Measurements from ENCODE around the gene FAT1.

DNA sequence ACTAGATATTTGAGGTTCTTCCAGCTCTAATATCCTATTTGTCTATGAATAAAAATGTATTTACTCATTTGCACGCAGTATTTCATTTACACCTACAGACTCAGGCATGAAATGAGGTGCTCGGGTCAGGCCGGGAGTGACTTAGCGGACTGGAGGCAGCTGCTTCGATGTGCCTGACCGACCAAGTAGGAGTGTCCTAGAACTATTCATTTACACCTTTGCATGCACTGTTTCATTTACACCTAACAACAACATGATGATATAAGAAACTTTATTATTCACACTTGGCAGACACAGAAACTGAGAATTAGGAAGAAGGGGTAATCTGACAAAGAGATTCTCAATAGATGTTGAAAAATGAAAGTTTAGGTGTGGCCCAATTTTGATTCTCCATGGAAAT is 28.7 kb upstream of the FAT1 start:
- TF ChIP-seq, protein P1, sequence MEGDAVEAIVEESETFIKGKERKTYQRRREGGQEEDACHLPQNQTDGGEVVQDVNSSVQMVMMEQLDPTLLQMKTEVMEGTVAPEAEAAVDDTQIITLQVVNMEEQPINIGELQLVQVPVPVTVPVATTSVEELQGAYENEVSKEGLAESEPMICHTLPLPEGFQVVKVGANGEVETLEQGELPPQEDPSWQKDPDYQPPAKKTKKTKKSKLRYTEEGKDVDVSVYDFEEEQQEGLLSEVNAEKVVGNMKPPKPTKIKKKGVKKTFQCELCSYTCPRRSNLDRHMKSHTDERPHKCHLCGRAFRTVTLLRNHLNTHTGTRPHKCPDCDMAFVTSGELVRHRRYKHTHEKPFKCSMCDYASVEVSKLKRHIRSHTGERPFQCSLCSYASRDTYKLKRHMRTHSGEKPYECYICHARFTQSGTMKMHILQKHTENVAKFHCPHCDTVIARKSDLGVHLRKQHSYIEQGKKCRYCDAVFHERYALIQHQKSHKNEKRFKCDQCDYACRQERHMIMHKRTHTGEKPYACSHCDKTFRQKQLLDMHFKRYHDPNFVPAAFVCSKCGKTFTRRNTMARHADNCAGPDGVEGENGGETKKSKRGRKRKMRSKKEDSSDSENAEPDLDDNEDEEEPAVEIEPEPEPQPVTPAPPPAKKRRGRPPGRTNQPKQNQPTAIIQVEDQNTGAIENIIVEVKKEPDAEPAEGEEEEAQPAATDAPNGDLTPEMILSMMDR (conservative IDR thresholded peaks at IDR 0.05) = no peak
- TF ChIP-seq ZFX (IDR thresholded peaks at IDR 0.05) = no peak

Measured in C4-2B (cell line).